Stomach (tissue), 4 donors: ENCODE measurements around the gene GPR183.

ENCODE experiments used
- EP300 ChIP-seq: sonication (generic); formaldehyde crosslinking; IDR thresholded peaks from one replicate; pipeline ENCODE4 v1.6.1; 2017; ENCODE audit warnings: antibody characterized with exemption
- POLR2A ChIP-seq, 4 donors: fragments of 450-650 bp; IDR thresholded peaks; one replicate each; pipeline ENCODE4 v1.6.1; 2016; ENCODE audit warnings: antibody characterized with exemption in 4 of 4, control low read depth in 2 of 4, mild to moderate bottlenecking in 1 of 4, moderate library complexity in 1 of 4
- POLR2AphosphoS5 ChIP-seq, 3 donors: sonication (generic); formaldehyde crosslinking; IDR thresholded peaks; one replicate each; pipeline ENCODE4 v1.6.1; 2016; ENCODE audit warnings: antibody characterized with exemption in 3 of 3
- TF ChIP-seq, protein P1 (sequence below), 7 experiments: fragments of 450-650 bp in 4 of 7; fragments of 200-600 bp in 3 of 7; sonication (generic) in 3 of 7; IDR thresholded peaks; one replicate each; pipeline ENCODE4 v1.5.1; 2016 to 2019; ENCODE audit warnings: antibody characterized with exemption in 7 of 7, control low read depth in 2 of 7, mild to moderate bottlenecking in 1 of 7

DNA sequence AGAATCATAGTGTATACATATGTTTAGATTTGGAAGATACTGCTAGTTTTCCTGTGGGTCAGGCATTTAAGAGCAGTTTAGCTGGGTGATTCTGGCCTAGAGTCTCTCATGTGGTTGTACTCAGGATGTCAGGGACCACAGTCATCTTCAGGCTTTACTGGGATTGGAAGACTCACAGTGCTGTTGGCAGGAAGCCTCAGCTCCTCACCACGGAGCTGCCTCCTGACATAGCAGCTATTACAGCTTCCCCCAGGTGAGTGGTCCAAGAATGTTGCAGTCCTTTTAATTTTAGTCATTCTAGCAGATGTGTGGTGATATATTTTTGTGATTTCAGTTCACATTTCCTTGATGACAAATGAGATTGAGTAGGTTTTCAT, 32.1 kb downstream of the GPR183 start:
- TF ChIP-seq POLR2A (IDR thresholded peaks at IDR 0.05) (no peak), POLR2AphosphoS5 (IDR thresholded peaks at IDR 0.05) (no peak), EP300 (no peak)
- TF ChIP-seq, protein P1, sequence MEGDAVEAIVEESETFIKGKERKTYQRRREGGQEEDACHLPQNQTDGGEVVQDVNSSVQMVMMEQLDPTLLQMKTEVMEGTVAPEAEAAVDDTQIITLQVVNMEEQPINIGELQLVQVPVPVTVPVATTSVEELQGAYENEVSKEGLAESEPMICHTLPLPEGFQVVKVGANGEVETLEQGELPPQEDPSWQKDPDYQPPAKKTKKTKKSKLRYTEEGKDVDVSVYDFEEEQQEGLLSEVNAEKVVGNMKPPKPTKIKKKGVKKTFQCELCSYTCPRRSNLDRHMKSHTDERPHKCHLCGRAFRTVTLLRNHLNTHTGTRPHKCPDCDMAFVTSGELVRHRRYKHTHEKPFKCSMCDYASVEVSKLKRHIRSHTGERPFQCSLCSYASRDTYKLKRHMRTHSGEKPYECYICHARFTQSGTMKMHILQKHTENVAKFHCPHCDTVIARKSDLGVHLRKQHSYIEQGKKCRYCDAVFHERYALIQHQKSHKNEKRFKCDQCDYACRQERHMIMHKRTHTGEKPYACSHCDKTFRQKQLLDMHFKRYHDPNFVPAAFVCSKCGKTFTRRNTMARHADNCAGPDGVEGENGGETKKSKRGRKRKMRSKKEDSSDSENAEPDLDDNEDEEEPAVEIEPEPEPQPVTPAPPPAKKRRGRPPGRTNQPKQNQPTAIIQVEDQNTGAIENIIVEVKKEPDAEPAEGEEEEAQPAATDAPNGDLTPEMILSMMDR (IDR thresholded peaks at IDR 0.05), result no peak
